GM12892 (cell line): ENCODE data around the gene SYNGAP1.

Experiments used
- POLR2A ChIP-seq: IDR thresholded peaks from 2 replicates; pipeline ENCODE4 v1.6.1; 2011; ENCODE audit warnings: low read depth, low read length, control low read depth
- POLR2AphosphoS5 ChIP-seq: IDR thresholded peaks from 2 replicates; pipeline ENCODE4 v1.6.1; 2011; ENCODE audit warnings: low read depth, low read length, control low read depth
- TAF1 ChIP-seq: IDR thresholded peaks from 2 replicates; pipeline ENCODE4 v1.6.1; 2011; ENCODE audit warnings: low read depth, mild to moderate bottlenecking, control low read depth, low read length, borderline replicate concordance

- TF ChIP-seq POLR2A (no peak), POLR2AphosphoS5 (no peak), TAF1 (no peak)
These were observed 21.6 kb downstream of the SYNGAP1 start for GRCh38 chr6:33441457-33441856.
